ENCODE data around the gene NDUFB4.

DNA sequence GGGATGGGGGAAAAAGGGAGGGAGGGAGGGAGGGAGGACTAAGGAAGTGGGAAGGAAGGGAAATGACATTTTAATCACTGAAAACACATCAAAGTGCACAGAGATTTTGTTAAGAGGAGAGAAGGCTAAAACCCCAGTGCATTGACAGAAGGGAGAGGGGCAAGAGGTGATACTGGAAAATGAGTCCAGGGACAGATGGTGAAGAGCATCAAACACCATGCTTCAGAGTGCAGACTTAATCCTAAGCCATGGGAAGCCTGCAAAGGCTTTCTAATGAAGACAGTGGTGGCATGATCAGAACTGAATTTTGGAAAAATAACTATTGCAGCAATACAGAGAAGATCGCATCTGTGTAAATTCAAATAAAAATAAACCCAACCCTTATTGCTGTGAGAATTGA is 44.1 kb downstream of the NDUFB4 start:
- TF ChIP-seq, protein P1, sequence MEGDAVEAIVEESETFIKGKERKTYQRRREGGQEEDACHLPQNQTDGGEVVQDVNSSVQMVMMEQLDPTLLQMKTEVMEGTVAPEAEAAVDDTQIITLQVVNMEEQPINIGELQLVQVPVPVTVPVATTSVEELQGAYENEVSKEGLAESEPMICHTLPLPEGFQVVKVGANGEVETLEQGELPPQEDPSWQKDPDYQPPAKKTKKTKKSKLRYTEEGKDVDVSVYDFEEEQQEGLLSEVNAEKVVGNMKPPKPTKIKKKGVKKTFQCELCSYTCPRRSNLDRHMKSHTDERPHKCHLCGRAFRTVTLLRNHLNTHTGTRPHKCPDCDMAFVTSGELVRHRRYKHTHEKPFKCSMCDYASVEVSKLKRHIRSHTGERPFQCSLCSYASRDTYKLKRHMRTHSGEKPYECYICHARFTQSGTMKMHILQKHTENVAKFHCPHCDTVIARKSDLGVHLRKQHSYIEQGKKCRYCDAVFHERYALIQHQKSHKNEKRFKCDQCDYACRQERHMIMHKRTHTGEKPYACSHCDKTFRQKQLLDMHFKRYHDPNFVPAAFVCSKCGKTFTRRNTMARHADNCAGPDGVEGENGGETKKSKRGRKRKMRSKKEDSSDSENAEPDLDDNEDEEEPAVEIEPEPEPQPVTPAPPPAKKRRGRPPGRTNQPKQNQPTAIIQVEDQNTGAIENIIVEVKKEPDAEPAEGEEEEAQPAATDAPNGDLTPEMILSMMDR (IDR thresholded peaks at IDR 0.05) = no peak
- TF ChIP-seq POLR2A (IDR thresholded peaks at IDR 0.05) = no peak
